ENCODE results near the gene OR2L8.

GRCh38 chr1:247908766-247909165, 39.9 kb upstream of the OR2L8 start:
- TF ChIP-seq, protein P1, sequence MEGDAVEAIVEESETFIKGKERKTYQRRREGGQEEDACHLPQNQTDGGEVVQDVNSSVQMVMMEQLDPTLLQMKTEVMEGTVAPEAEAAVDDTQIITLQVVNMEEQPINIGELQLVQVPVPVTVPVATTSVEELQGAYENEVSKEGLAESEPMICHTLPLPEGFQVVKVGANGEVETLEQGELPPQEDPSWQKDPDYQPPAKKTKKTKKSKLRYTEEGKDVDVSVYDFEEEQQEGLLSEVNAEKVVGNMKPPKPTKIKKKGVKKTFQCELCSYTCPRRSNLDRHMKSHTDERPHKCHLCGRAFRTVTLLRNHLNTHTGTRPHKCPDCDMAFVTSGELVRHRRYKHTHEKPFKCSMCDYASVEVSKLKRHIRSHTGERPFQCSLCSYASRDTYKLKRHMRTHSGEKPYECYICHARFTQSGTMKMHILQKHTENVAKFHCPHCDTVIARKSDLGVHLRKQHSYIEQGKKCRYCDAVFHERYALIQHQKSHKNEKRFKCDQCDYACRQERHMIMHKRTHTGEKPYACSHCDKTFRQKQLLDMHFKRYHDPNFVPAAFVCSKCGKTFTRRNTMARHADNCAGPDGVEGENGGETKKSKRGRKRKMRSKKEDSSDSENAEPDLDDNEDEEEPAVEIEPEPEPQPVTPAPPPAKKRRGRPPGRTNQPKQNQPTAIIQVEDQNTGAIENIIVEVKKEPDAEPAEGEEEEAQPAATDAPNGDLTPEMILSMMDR (conservative IDR thresholded peaks at IDR 0.05; ENCODE audit: low read depth, low read length): no peak
- no peak for TF ChIP-seq SMC3 (IDR thresholded peaks at IDR 0.05; ENCODE audit: low read depth, low read length)
- no peak for TF ChIP-seq CHD1 (IDR thresholded peaks at IDR 0.05; ENCODE audit: low read depth, low read length)
- no peak for TF ChIP-seq POLR2A (IDR thresholded peaks at IDR 0.05; ENCODE audit: low read depth, low read length)
- no peak for TF ChIP-seq CEBPB (IDR thresholded peaks at IDR 0.05; ENCODE audit: low read depth, low read length)
- TF ChIP-seq MXI1 (IDR thresholded peaks at IDR 0.05; ENCODE audit: borderline replicate concordance, low read depth, low read length): no peak
- no peak for TF ChIP-seq BHLHE40 (IDR thresholded peaks at IDR 0.05; ENCODE audit: low read depth, low read length)
- no peak for TF ChIP-seq RAD21 (IDR thresholded peaks at IDR 0.05; ENCODE audit: low read length)
- no peak for TF ChIP-seq RCOR1 (IDR thresholded peaks at IDR 0.05; ENCODE audit: insufficient replicate concordance, low read length)
- no peak for TF ChIP-seq ELK1 (IDR thresholded peaks at IDR 0.05; ENCODE audit: borderline replicate concordance, low read depth, low read length)
- TF ChIP-seq, protein P2, sequence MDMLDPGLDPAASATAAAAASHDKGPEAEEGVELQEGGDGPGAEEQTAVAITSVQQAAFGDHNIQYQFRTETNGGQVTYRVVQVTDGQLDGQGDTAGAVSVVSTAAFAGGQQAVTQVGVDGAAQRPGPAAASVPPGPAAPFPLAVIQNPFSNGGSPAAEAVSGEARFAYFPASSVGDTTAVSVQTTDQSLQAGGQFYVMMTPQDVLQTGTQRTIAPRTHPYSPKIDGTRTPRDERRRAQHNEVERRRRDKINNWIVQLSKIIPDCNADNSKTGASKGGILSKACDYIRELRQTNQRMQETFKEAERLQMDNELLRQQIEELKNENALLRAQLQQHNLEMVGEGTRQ (IDR thresholded peaks at IDR 0.05; ENCODE audit: low read depth, low read length): no peak
- no peak for TF ChIP-seq RFX5 (IDR thresholded peaks at IDR 0.05; ENCODE audit: low read depth, low read length)

All from IMR-90 (cell line).